Subcutaneous adipose tissue (tissue), 4 donors: Measurements from ENCODE around the gene RASGRP4. TPM values are rescaled to one million over a fixed set of nuclear protein-coding genes. Genes with fewer than 3 reads are reported as not detected.

Experiments
- CTCF ChIP-seq: fragments of 450-650 bp; IDR thresholded peaks from one replicate; pipeline ENCODE4 v1.5.1; 2016; ENCODE audit warnings: low read depth, mild to moderate bottlenecking, control low read depth, antibody characterized with exemption, moderate library complexity
- total RNA-seq, 4 donors: library from RNA; depleted of rRNA; stranded (reverse); fragments of >200 nt; gene quantifications; one replicate each; pipeline ENCODE4 v1.1.0, GENCODE V29; 2016

RASGRP4 gene
- total RNA-seq, 4 donors from 2014 or later = 5.5 to 13.1 (median 9.1) TPM

GRCh38 chr19:38371081-38371480, 54.9 kb downstream of the RASGRP4 start:
- no peak for TF ChIP-seq CTCF

- no peak for TF ChIP-seq CTCF
Measured at GRCh38 chr19:38370299-38370698, 55.7 kb downstream of the RASGRP4 start.

- TF ChIP-seq CTCF = no peak
Measured at GRCh38 chr19:38369584-38369983, 56.4 kb downstream of the RASGRP4 start.

GRCh38 chr19:38367041-38367440, 59.0 kb downstream of the RASGRP4 start:
- TF ChIP-seq CTCF = no peak

- no peak for TF ChIP-seq CTCF
Measured at GRCh38 chr19:38362076-38362945, 63.7 kb downstream of the RASGRP4 start.

GRCh38 chr19:38361633-38362075, 64.4 kb downstream of the RASGRP4 start:
- TF ChIP-seq CTCF = no peak

- TF ChIP-seq CTCF = no peak
Measured at GRCh38 chr19:38360839-38361631, 65.0 kb downstream of the RASGRP4 start.
